ENCODE data around the gene IRF2. TPM values are rescaled to one million over a fixed set of nuclear protein-coding genes. Genes with fewer than 3 reads are reported as not detected.
"Not testable (repeated sequence)": the region's sequence is repeated elsewhere in the genome, so short reads cannot be mapped to it uniquely, and the experiment has no call there.

Gene IRF2
- total RNA-seq, 1 experiment from 2014 or later, result 6.5 TPM

DNA sequence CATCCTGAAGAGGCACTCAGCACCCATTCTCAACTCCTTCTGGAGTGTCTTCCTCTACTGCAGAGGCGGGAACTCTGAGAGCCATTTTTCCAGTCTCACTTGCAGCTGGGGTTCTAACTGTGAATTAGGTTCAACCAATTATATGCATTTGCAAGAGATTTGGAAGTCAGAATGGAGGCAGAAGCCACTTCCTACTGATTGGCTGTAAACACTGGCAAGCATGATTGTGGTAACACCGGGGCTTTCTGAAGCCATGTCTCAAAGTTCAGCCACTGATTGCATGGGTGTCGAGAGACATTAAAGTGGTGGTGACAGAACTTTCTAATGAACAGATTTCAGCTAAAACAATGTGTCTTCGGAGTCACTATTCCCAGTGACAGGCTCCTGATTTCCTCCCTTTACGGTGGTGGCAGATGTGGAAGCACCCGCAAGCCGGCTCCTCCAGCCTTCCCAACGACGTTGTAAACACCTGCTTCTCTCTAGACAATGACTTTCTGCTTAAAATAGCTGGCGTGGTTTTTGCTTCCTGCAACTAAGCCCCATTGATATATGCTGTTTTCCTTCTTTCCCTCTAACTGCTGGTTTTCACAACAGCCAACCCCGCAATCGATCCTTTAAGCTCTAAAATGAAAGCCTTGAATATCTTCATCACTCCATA is 92.0 kb downstream of the IRF2 start:
- DNase-seq (ENCODE audit: low spot score), result no peak
- in situ Hi-C loops (cut with HindIII; ENCODE audit: low sequenced_read_pairs), result no loop called here

DNA sequence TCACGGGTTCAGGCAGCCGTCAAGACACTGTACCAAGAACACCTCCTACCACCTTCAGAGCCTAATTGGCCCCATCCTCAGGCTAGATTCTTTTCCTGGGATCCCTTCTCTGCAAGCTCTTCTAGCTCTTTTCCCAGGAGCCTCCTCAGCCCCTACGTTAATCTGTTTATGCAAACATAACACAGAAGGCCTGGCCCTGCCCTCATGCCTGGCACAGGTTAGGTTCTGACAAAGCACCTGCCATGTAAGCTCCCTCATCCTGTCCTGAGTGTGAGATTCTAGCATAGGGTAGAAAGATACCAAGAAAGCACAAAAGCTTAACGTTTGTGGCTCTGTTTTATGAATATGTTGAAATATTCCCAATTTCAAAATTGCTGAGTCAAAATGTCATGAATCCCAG is 93.6 kb downstream of the IRF2 start:
- no peak for DNase-seq (ENCODE audit: low spot score)
- in situ Hi-C loops (cut with HindIII; ENCODE audit: low sequenced_read_pairs), result no loop called here

DNA sequence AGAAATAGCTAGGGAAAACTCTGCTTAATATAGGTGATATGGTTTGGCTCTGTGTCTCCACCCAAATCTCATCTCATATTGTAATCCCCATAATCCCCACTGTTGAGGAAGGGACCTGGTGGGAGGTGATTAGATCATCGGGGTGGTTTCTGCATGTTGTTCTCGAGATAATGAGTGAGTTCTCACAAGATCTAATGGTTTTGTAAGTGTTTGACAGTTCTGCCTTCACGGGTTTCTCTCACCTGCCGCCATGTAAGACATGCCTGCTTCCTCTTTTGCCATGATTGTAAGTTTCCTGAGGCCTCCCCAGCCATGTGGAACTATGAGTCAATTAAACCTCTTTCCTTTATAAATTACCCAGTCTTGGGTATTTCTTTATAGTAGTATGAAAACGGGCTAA is 94.1 kb downstream of the IRF2 start:
- DNase-seq (ENCODE audit: low spot score); in situ Hi-C loops (cut with HindIII; ENCODE audit: low sequenced_read_pairs): not testable (repeated sequence)

DNA sequence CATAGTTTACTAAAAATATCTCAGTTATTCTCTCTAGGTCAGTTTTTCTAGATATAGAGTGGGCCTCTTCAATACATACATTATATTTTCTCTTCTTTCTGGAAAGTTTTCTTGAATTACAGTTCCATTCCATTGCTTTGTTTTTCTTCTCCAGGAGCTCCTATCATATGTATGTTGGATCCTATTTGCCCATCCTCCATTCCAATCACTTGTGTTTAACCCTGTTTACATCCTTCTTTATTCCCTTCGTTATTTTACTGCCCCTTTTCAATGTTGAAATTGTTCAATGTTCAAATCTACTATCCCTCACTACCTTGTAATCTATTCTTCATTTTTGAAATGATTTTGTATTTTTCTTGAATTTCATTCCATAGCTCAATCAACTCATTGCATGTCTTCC is 97.4 kb downstream of the IRF2 start:
- in situ Hi-C loops (cut with HindIII; ENCODE audit: low sequenced_read_pairs), result no loop called here

DNA sequence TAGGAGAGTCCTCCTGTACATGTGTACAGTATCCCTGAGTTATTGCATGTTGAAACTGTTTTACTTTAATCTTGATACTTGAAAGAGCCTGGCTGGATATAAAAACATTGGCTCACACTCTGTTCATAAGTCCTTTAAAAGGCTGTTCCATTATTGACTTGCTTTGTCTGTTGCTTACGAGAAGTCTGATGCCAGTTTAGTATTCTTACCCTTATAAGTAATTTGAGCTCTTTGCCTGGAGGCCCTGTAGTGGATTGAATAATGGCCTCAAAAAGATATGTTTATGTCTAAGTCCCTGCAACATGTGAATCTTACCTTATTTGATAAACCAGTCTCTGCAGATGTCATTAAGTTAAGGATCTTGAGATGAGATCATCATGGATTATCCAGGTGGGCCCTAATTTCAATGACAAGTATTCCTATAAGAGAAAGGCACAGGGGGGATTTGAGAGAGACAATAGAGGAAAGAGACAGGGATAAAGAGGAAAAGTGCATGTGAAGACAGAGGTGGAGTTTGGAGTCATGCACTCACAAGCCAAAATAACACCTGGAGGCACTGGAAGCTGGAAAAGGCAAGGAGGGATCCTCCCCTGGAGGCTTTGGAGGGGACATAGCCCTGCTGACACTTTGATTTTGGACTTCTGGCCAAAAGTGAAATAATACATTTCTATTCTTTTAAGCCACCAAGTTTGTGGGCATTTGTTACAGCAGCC is 98.1 kb downstream of the IRF2 start:
- no peak for DNase-seq (ENCODE audit: low spot score)
- in situ Hi-C loops (cut with HindIII; ENCODE audit: low sequenced_read_pairs), result no loop called here

More for the DNA sequence above, 97.4 kb downstream of the IRF2 start:
- DNase-seq (ENCODE audit: low spot score), result no peak

DNA sequence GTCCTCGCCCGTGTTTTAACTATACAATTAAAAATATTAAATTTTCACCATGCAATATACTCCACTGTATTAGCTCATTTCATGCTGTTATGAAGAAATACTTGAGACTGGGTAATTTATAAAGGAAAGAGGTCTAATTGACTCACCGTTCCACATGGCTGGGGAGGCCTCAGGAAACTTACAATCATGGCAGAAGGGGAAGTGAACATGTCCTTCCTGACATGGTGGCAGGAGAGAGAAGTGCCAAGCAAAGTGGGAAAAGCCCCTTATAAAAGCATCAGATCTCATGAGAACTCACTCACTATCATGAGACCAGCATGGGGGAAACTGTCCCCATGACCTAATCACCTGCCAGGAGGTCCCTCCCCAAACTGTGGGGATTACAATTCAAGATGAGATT is 98.7 kb downstream of the IRF2 start:
- DNase-seq (ENCODE audit: low spot score); in situ Hi-C loops (cut with HindIII; ENCODE audit: low sequenced_read_pairs): not testable (repeated sequence)

DNA sequence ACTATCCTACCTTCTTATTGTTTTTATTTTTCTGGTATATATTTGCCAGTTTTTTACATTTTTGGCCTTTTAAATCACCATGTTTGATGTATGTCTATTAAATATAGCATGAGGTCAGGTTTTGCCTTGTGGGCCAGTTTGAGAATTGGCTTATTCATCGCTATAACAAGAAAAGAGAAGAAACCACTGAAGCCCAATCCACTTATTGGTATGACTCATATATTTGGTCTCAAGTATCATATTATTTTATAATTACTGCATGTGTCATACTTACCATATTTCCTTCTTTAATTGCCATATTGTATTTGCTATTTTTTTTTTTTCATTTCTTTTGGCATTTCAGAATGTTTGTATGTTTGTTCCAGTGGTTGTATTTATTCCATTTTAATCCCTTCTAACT is 99.3 kb downstream of the IRF2 start:
- in situ Hi-C loops (cut with HindIII; ENCODE audit: low sequenced_read_pairs), result no loop called here
- no peak for DNase-seq (ENCODE audit: low spot score)

DNA sequence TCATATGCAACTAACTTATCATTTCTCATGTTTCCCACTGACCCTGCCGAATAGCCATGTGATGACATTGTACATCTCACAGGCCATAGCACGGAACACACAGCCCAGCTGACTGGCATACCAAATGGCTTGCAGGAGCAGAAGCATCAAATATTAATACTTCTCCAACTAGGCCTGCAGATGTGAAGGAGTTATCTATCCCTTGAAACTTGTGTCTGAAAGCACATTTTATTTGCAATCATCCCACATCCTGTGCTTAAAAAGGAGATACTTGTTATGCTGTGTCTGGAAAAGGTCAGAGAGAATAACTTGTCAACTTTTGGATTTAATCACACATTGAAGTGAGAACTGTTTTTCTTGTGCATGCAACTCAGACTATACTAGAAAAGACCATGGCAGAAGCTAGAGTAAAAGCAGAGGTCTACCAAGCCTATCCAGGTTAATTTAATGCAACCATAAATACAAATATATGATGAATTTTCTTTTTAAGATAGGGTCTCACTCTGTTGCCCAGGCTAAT is 100.4 kb downstream of the IRF2 start:
- no peak for DNase-seq (ENCODE audit: low spot score)
- in situ Hi-C loops (cut with HindIII; ENCODE audit: low sequenced_read_pairs), result no loop called here

DNA sequence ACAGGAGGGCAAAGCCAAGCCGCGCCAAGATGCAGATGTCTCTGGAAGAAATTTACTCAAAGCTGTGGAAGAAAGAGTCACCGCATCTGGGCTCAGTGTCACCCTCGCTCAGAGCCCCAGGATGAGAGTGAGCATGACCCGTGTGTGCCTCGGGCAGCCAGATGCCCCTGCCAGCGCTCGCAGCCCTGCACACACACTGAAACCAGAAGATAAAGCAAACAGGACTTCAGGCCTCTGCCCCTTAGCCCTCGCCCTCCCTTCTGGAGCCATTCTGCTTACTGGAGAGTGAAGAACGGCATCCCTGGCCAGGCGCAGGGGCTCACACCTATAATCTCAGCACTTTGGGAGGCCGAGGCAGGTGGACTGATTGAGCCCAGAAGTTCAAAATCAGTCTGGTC is 103.0 kb downstream of the IRF2 start:
- DNase-seq (ENCODE audit: low spot score), result no peak
- in situ Hi-C loops (cut with HindIII; ENCODE audit: low sequenced_read_pairs), result no loop called here

DNA sequence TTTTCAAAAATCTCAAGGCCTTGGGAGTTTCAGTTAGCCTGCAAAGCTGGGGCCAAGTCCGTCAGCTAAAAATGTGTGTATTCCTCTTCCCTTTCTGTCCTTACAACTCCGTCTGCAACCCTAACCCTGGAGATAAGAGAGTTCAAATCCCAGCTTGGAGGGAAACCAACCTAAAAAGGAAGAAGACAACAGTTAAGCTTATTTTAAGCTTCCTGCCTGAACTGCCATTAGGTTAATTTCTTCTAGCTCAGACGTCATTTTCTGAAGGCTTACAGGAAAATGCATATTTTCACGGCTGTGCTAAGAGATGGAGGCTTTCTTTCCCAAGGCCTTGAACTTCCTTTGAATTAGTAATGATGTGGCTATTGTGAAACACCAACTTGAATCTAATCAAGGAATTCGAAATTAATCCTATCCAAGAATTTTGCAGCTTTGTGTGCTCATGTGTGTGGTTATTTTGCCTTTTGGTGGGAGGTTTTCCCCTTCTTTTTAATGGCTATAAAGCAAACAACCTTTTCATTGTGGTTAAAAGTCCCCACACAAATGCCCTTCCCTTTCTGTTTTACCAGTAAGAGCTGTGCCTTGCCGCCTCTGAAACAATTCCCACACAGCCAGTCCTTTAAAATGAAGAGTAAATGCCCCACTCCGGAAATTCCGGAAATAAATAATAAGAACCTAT is 103.5 kb downstream of the IRF2 start:
- in situ Hi-C loops (cut with HindIII; ENCODE audit: low sequenced_read_pairs), result no loop called here
- DNase-seq (ENCODE audit: low spot score), result no peak

DNA sequence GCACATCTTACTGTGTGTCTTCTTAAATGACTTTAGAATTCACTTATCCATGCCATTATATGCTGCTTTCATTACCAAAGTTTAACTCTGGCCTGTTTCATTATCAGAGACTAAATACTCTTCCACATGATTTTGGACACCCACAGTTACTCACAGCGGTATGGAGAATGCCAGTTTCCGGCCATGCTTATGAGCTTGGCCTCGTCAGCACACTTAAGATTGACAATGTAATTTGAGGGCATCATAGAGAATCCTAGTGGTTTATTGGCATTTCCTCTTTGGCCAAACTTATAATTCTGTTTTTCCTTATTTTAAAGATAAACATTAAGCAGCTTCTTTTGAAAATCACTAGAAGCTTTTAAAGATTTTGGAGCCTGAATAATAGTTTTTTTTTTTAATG is 104.5 kb downstream of the IRF2 start:
- in situ Hi-C loops (cut with HindIII; ENCODE audit: low sequenced_read_pairs), result no loop called here
- no peak for DNase-seq (ENCODE audit: low spot score)

DNA sequence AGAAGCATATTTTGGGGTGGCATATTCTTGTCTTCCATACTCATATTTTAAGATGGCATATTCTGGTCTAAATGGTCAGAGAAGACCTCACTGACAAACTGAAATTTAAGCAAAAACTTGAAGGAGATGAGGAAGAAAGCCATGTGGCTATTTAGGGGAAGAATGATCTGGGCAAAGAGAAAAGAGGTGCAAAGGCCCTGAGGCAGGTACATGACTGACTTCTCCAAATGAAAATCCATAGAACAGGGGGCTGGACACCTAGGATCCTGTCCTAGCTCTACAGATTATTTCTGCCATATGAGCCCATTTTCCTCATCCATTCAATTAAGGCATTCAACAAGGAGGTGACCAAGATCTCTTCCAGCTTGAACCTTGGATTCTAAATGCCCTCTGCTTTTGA is 105.6 kb downstream of the IRF2 start:
- in situ Hi-C loops (cut with HindIII; ENCODE audit: low sequenced_read_pairs), result no loop called here
- DNase-seq (ENCODE audit: low spot score), result no peak

DNA sequence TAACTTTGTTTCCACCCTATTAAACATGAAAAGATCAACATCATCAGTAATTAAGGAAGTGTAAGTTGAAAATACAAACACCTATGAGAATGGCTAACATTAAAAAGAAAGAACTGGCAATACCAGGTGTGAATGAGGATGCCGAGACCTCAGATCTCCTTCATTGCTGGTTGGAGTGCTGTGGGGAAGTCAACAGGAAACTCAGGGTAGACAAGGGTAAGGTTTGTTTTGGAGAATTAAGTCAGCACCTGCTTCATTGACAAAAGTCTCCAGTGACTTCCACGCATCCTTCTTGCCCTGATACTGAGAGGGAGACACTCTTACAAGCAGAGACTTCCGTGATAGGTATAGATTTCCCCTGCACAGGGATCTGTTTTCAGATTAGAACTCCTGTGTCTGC is 106.1 kb downstream of the IRF2 start:
- in situ Hi-C loops (cut with HindIII; ENCODE audit: low sequenced_read_pairs), result no loop called here
- no peak for DNase-seq (ENCODE audit: low spot score)

DNA sequence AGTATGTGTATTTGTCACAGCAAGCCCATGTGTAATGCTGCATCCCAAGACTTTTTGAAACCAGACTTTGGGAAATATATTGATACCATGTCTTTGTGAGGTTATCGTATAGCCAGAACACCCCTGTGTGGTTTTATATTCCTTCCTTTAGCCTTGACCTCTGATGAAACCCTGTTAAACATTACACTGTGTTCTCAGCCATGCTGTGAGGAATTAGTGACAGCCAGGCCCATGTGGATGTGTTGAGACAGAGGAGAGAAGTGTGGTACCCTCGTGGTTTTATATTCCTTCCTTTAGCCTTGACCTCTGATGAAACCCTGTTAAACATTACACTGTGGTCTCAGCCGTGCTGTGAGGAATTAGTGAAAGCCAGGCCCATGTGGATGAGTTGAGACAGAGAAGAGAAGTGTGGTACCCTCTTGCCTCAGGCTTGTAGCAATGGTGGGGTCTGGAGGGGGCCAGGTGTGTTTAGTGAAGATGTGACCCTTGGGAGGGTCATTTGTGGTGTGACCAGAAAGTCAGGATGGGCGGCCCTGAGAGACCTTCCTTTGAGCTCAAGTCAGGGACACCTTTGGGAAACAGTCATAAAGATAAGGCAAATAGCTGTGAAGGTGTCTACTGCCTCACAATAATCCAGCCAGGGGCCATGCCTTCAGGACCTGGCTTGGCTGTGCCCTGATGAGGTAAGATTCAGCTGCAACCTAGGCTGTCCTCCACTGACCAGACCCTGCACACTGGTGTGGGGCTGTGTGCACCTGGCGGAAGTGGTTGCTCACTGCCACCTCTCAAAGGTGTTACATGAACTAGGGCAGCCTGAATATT is 110.0 kb downstream of the IRF2 start:
- DNase-seq (ENCODE audit: low spot score), result no peak
- in situ Hi-C loops (cut with HindIII; ENCODE audit: low sequenced_read_pairs), result no loop called here

DNA sequence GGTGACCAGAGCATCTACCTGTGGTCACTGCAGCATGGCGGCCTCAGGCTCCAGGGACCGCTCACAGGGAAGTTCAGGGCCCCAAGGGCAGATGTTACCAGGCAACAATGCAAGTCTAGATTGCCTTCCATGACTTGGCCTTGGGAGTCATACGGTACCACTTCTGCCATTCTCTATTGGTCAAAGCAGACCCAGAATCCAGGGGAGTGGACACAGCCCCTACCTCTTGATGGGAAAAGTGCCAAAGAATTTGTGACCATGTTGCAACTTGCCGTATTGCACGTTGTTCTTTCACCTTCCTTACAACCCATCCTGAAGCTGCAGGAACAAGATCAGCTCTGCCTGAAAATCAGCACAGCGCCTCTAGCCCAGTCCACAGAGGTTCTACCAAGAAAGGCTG is 111.1 kb downstream of the IRF2 start:
- in situ Hi-C loops (cut with HindIII; ENCODE audit: low sequenced_read_pairs), result no loop called here

DNA sequence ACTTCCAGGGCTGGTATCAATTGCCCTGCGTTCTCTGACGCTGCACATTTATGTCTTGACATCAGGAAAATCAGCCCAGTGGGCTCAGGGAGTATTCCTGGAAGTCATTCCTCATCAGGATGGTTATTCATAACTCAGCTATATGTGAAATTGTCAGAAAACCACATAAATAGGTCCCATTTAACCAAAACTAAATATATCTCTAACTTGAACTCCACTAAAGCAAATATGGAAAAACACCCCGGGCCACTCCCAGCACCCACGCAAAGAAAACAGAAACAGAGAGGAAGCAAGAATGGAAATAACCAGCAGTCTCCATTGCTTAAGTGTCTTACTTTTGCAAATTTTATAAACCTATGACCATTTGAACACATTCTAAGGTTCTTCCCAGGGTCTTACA is 112.0 kb downstream of the IRF2 start:
- in situ Hi-C loops (cut with HindIII; ENCODE audit: low sequenced_read_pairs), result no loop called here
- DNase-seq (ENCODE audit: low spot score), result no peak

More for the DNA sequence above, 111.1 kb downstream of the IRF2 start:
- DNase-seq (ENCODE audit: low spot score), result no peak

DNA sequence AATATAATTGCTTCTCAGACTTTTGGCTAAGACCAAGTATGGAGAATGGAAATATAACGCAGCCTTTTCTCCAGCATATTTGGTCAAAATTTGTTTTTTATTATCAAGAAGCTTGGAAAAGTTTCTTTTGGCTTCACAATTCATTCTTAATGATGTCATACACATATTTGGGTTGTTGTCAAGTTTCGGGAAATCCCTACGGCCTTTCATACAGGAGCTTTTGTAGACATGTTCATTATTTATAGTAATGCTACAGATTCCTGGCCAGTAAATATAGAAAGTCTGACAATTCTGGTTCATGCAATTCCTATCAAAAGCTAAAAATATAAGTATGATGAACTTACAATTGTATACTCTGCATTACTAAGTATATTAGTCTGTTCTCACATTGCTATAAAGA is 112.9 kb downstream of the IRF2 start:
- in situ Hi-C loops (cut with HindIII; ENCODE audit: low sequenced_read_pairs), result no loop called here
- no peak for DNase-seq (ENCODE audit: low spot score)

DNA sequence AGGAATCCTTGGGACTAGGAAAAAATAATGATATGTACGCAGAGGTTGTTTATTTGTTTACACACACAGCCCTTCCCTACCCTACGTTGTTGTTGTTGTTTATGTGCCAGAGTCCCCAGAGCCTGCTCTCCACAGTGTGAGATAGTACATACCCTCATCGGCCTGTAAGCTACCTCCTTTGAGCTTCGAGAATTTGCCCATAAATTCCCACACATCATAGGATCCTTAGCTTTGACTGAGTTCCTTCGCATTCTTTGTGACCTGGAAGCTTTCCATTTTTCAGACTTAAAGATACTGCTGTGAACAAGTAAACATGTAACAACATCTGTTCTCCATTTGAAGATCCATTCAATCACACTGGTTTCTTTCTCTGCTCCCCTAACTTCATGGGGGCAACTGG is 114.5 kb downstream of the IRF2 start:
- in situ Hi-C loops (cut with HindIII; ENCODE audit: low sequenced_read_pairs), result no loop called here

DNA sequence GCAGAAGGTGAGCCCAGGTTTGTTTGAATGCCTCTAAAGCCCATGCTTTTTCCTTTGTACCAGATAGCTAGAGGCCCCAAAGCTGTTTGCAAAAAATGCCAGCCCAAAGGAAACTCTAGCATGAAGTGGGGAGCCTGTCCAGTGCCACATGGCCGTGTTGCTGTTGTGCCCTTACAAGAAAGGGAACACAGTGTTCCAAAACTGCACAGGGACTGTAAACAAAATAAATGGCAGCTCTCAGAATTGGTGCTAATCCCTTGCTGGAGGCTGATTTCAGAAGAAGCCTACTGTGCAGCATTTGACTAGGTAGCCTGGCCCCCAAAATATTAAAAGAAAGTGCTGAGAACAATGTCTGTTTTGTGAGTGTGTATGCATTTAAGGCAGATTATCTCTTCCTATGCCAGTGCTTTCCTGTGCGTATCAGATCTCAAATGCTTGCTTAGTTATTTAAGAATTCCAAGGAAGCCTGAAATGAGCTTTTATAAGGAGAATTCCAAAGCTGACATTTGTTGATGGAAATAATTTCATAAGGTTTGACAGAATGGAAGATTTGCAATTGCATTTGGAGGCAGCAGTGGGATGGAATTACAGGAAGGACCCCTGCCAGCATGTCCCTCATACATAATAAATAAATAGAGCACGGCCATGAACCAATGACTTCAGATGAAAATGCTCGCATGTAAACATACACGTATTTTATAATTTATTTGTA is 115.7 kb downstream of the IRF2 start:
- peak; percentile 23 for DNase-seq (ENCODE audit: low spot score)
- in situ Hi-C loops (cut with HindIII; ENCODE audit: low sequenced_read_pairs), result no loop called here

More for the DNA sequence above, 114.5 kb downstream of the IRF2 start:
- no peak for DNase-seq (ENCODE audit: low spot score)

Data from G401 (cell line).